GM19240 (cell line): ENCODE results near the gene MROH2A.
"Not testable (repeated sequence)": the region's sequence is repeated elsewhere in the genome, so short reads cannot be mapped to it uniquely, and the experiment has no call there.

Source experiments
- DNase-seq: peaks from one replicate; pipeline ENCODE4 v3.0.0; 2011; ENCODE audit warnings: low spot score; ENCODE audit not compliant: insufficient read length

The MROH2A gene, protein sequence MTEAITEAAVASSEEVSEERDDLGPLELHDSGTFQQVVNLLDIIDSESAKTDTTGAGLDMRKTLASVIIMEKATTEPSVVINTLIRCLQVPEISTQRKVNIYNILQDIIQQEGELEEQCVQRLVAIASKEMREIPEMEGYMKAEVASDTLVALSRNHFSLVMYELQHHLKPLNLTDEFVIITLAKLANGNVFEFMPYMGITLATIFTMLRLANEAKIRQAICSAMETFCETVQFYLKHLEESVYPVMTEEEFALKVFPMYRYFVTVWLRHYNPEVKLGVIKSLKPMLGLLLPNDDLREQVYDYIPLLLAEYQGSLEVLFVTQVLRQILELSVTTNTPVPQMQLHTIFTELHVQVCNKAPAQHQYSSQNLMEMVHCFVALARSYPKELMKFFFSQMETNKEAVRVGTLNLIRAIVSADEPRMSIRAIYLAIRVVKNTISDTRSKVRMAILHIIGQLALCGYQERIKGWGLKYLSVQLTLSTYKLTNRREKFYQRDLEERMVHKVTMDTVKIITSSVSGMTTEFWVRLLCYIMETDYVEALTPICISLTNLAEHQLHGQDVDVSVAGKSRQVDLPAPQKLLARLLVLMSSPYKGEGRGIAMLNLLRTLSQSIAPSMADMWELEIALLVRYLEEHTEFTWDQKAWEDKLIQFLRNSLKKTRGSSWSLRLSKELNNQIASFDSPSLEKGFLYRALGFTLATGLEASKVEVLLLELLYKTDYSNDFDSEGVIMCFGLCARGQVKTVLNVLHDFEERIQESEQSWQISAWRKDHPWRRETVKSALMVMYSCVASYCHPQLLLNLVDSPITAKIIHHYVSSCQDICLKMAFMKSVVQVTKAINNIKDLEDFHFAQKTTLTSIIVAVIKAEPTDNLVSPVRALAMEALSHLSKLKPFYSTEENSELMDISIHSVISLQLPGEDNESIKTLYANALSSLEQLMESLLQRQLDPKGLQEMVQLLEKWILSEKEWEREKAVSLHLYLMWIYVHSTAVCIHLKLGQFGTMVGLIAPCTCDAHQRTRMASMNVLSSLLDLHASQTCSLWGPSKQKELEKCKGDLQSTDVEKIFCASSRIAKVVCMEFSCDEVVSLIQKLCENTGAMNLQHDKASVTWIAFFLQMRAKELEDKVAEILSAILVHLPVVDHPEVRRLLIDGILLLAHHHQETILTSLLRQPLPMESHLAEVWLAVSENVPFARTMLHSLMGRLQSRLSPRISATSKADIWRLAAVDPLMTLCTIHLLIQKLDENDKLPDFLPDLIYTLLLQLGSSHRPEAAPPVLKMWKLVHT (N-terminal part only)

DNA sequence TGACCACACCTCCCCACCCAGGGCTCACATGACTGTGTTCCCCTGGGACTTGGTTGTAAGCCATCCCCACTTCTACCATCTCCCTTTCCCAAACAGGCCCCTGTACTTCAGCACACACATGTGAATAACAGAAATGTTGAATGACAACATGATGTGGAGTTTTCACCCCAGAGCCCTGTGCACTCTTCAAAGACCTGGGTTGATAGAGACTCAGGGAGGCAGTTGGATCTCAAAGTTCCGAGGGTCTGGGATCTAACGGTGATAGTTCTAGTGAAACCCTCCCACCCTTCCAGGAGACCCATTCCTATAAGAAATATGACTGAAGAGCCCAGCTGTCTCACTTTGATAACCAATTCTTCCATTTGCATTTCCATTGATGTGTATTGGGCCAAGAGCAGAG lies at the start of gene MROH2A:
Gene MROH2A, plus strand, starts transcription at position 301 of the 400 bp plus-strand sequence. CDS start 1,029 bp downstream, outside the sequence.
- no peak for DNase-seq

DNA sequence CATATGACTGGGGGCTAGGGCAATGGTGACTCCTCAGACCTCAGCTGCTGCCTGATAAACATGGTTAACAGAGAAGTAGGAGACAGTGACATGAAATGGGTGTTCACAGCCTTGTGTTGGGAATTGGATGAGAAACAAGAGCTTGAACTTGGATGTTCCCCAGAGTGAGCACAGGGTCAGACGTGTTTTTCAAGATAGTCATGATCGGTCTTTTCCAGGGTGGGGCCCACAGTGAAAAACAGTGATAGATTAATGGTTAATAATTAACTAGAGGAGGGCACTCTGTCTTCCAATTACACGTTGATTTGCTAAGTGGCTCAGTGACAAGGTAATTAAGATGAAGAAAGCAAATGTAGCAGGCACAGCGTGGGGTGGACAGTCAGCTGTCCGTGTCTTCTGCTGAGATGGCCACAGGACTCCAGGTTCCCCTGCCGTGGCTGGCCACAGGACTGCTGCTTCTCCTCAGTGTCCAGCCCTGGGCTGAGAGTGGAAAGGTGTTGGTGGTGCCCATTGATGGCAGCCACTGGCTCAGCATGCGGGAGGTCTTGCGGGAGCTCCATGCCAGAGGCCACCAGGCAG lies 49.3 kb upstream of the MROH2A start, which contains the start of gene UGT1A3:
Gene UGT1A3, plus strand, starts transcription at position 320 of the 579 bp plus-strand sequence. Its CDS starts 85 bp downstream, at position 405.
- no peak for DNase-seq

GRCh38 chr2:233736868-233737653 lies 41.1 kb upstream of the MROH2A start:
- not testable (repeated sequence) for DNase-seq

DNA sequence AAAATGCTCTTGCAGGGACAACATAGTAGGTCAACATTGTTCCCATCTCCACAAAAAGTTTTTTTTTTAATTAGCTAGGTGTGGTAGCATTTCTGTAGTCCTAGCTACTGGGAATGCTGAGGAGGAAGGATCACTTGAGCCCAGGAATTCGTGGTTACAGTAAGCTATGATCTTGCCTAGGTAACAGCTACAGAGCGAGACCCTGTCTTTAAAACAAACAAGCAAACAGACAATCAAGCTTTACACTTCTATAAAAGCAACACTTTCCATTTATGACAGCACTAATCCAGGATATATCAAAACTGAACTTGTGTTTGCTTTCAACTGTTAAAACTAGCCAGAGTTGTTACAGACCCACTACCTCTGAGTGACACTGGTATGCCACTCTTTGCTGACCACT lies 37.3 kb upstream of the MROH2A start:
- no peak for DNase-seq

DNA sequence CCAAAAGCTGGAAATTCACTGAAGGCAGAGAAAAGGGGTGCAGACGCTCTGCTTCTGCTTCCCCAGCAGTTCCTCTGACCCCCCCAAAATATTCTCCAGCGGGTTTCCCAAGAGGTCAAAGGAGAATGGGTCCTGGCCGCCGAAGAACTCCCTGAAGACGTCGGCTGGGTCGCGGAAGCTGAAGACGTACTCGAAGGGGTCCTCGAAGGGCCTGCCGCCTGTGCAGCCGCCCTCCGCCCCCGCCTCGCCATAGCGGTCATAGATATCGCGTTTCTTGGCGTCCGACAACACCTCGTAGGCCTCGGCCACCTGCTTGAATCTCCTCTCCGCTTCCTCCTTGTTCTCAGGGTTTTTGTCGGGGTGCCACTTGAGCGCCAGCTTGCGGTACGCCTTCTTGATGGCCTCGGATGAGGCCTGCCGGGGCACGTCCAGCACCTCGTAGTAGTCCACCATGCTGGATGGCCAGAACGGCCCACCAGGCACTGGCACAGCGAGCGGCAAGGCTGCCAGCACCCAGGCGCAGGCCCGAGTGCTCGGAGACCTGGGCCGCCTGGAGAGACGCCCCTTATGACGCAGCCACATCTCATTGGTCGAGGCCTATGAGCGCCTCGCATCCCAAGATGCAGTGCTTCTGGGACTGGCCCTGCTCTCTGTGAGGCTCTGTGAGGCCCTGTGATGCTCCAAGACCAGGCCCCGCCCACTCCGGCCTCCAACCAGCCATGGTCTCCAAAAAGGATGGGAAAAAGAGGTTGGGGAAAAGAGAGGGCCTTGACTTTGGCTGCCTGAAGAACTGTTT lies 34.5 kb upstream of the MROH2A start:
- no peak for DNase-seq

DNA sequence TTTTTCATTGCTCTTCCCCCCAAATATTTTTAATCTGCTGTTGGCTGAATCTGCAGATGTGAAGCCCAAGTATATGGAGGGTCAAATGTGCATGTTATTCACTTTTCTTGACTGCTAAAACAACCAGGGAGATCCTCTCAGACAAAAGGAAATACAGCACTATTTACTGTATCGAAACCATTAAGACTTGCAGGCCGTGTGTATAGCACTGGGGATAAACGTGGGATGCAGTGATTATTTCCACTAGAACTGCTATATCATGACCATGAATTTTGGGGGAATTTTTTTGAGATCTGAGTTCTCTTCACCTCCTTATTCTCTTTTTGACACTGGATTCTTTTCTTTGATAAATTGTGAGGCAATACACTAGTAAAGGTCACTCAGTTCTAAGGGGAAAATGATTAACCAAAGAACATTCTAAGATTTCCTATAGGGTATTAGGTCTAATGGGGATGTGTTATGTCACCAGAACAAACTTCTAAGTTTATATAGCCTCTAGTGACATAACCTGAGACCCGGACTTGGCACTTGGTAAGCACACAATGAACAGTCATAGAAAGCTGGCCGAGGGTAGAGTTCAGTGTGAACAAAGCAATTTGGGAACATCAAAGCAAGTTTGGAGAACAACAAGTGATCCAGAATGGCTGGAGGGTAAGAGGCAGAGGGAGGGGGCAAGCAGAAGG lies 32.9 kb upstream of the MROH2A start:
- DNase-seq, result no peak

- not testable (repeated sequence) for DNase-seq
Observed at GRCh38 chr2:233745838-233746237, 32.3 kb upstream of the MROH2A start.

DNA sequence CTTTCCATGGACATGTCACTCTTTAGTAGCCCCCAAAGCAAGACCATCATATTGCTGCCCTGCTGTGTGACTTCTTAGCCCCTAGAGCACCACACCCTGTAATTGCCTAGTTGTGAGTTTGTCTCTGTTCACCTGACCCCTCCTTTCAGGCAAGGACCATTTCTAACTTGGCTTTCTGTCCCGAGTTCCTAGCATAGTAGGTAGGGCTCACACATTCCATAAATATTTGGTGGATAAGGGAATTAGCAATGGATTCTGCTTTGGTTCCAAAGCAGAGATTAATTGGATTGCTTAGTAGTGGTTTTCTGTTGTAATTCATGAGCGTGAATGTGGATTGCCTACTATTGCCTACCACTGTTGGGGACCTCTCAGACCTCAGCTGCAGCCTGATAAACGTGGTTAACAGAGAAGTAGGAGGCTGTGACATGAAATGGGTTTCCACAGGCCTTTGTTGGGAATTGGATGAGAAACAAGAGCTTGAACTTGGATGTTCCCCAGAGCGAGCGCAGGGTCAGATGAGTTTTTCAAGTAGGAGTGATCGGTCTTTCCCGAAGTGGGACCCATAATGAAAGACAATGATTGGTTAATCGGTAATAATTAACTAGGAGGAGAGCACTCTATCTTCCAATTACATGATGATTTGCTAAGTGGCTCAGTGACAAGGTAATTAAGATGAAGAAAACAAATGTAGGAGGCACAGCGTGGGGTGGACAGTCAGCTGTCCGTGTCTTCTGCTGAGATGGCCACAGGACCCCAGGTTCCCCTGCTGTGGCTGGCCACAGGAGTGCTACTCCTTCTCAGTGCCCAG lies 31.5 kb upstream of the MROH2A start:
- DNase-seq, result no peak

GRCh38 chr2:233747283-233747544 lies 30.9 kb upstream of the MROH2A start:
- no peak for DNase-seq

GRCh38 chr2:233750689-233751088 lies 27.4 kb upstream of the MROH2A start:
- not testable (repeated sequence) for DNase-seq

DNA sequence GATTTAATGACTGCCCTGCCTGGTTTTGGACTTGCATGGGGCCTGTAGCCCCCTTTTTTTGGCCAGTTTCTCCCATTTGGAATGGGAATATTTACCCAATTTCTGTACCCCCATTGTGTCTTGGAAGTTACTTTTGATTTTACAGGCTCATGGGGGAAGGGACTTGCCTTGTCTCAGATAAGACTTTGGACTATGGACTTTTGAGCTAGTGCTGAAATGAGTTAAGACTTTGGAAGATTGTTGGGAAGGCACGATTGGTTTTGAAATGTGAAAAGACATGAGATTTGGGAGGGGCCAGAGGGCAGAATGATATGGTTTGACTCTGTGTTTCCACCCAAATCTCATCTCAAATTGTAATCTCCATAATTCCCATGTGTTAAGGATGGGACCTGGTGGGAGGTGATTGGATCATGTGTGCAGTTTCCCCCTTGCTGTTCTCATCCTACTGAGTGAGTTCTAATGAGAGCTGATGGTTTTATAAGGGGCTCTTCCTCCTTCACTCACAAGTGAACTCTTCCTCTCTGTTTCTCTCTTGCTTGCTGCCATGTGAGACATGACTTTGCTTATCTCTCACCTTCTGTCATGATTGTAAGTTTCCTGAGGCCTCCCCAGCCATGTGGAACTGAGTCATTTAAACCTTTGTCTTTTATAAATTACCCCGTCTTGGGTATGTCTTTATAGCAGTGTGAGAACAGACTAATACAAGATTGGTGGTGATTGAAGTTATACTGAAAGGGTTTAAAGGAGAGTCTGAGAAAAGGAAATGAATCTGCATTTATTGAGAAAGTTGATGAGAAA lies 26.7 kb upstream of the MROH2A start:
- DNase-seq, result not testable (repeated sequence)

DNA sequence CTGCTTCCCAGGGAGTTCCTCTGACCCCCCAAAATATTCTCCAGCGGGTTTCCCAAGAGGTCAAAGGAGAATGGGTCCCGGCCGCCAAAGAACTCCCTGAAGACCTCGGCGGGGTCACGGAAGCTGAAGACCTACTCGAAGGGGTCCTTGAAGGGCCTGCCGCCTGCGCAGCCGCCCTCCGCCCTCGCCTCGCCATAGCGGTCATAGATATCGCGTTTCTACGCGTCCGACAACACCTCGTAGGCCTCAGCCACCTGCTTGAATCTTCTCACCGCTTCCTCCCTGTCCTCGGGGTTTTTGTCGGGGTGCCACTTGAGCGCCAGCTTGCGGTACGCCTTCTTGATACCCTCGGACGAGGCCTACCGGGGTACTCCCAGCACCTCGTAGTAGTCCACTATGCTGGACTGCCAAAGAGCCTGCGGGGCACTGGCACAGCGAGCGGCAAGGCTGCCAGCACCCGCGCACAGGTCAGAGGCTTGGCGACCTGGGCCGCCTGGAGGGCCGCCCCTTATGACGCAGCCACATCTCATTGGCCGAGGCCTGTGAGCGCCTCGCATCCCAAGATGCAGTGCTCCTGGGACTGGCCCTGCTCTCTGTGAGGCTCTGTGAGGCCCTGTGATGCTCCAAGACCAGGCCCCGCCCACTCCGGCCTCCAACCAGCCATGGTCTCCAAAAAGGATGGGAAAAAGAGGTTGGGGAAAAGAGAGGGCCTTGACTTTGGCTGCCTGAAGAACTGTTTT lies 23.1 kb upstream of the MROH2A start:
- no peak for DNase-seq

DNA sequence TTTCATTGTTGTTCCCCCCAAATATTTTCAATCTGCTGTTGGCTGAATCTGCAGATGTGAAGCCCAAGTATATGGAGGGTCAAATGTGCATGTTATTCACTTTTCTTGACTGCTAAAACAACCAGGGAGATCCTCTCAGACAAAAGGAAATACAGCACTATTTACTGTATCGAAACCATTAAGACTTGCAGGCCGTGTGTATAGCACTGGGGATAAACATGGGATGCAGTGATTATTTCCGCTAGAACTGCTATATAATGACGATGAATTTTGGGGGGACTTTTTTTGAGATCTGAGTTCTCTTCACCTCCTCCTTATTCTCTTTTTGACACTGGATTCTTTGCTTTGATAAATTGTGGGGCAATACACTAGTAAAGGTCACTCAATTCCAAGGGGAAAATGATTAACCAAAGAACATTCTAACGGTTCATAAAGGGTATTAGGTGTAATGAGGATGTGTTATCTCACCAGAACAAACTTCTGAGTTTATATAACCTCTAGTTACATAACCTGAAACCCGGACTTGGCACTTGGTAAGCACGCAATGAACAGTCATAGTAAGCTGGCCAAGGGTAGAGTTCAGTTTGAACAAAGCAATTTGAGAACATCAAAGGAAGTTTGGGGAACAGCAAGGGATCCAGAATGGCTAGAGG lies 21.6 kb upstream of the MROH2A start:
- DNase-seq, result no peak

- DNase-seq, result no peak
Observed at GRCh38 chr2:233758141-233758540, 20.0 kb upstream of the MROH2A start.

DNA sequence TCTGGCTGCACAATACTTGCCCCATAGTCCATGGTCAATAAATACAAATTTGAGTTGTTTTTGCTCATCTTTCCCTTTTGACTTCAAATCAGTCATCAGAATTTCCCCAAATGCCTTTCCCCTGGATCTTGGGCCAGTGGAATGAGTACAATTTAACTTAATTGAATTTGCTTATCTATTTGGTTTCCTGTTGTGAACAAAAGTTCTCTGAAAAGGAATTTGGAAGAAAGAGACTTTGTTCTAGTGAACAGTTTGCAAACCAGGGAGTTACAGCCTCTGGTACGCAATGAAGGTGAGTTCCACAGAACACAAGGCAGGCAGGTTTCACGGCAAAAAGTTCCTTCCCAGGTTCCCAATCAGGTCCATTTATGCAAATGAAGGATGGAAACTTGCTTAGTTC lies 19.3 kb upstream of the MROH2A start:
- DNase-seq, result no peak

DNA sequence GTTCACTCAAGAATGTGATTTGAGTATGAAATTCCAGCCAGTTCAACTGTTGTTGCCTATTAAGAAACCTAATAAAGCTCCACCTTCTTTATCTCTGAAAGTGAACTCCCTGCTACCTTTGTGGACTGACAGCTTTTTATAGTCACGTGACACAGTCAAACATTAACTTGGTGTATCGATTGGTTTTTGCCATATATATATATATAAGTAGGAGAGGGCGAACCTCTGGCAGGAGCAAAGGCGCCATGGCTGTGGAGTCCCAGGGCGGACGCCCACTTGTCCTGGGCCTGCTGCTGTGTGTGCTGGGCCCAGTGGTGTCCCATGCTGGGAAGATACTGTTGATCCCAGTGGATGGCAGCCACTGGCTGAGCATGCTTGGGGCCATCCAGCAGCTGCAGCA lies 18.1 kb upstream of the MROH2A start, which contains the start of gene UGT1A1:
Gene UGT1A1, plus strand, starts transcription at position 228 of the 400 bp plus-strand sequence. Its CDS starts 18 bp downstream, at position 246.
- DNase-seq, result no peak
